ENCODE results near the gene COPS7A. TPM values are rescaled to one million over a fixed set of nuclear protein-coding genes. Genes with fewer than 3 reads are reported as not detected.

Gene COPS7A
- total and polyA plus RNA-seq, 9 of the 15 experiments (the other 6 are each of a cell fraction or from before 2014, with no cell fraction given) = 12.7 to 36.0 (median 24.3) TPM

- Histone ChIP-seq H3K27me3 (ENCODE audit: control insufficient read depth in 2 of 2, insufficient read depth in 2 of 2, low read length in 2 of 2) (no peaks in the 10 kb centered on the region), H3K4me1 (replicated peaks in 1 of 2; ENCODE audit: control insufficient read depth in 2 of 2, insufficient read depth in 2 of 2, low read length in 2 of 2) (peaks cover 5 to 21% of the 10 kb centered on the region in 2 experiments; a peak in 4 of 5 replicates), H3K4me3 (peak overlapping the region; percentile 41), H2AFZ (ENCODE audit: low read depth, low read length) (peak overlapping the region; percentile 95), H3K79me2 (ENCODE audit: control insufficient read depth, insufficient read depth, low read length) (no peaks in the 10 kb centered on the region), H3K4me2 (ENCODE audit: insufficient read depth, low read length) (peak overlapping the region; percentile 81), H3K27ac (ENCODE audit: extremely low read depth, low read depth, low read length) (peak overlapping the region; percentile 39; the same call in 1 of the 3 replicates), H3K9me3 (replicated peaks; ENCODE audit: control insufficient read depth, insufficient read depth, low read depth, low read length) (no peaks in the 10 kb centered on the region), H3K9me1 (ENCODE audit: control insufficient read depth, insufficient read depth, low read length) (no peaks in the 10 kb centered on the region), H3K36me3 (ENCODE audit: control insufficient read depth, insufficient read depth, low read length) (no peaks in the 10 kb centered on the region), H4K20me1 (replicated peaks; ENCODE audit: control insufficient read depth, insufficient read depth, low read length) (no peaks in the 10 kb centered on the region), H3K9ac (ENCODE audit: insufficient read depth in 1 of 2, low read depth in 2 of 2, low read length in 2 of 2) (peak overlapping the region; percentile 59 to 83)
- 5% methylated on average over 20 of the region's 35 CpGs for WGBS (ENCODE audit: insufficient coverage, low coverage, missing lambda C conversion rate)
- CTCF ChIA-PET (ENCODE audit: low intra/inter-chr PET ratio) = interaction anchor here (0.6 to 2.5 kb wide), 4 partner anchors 12 to 65 kb away, joined by 3 to 24 read pairs (median 6); partner anchors contain the start of gene MLF2
- POLR2A ChIA-PET = interaction anchor here (2.0 kb wide), 1 partner anchor 12 kb away, joined by 17 read pairs; the partner anchor contains the start of gene PTMS
- BruUV-seq (replicated peaks) = no TSS peak
- intact Hi-C loops (cut with micrococcal nuclease) (loop anchor here (1.0 to 5.0 kb wide), 4 partner anchors 26 to 162 kb away; partner anchors contain the start of genes MLF2 and P3H3), in situ Hi-C loops (cut with MboI) (no loop called here)
- DNase-seq (ENCODE audit: extremely low read depth in 1 of 4, low spot score in 3 of 4) (peak; percentile 83 to 93 (median 86)), FAIRE-seq (peak; percentile 98), ATAC-seq (peak; percentile 98)
- TF ChIP-seq PPARD (CRISPR knock-in tag; IDR thresholded peaks at IDR 0.05) (no peak), TRIM24 (IDR thresholded peaks at IDR 0.05) (0 out of 4 replicates have a peak, but pooled peaks of 1 of the 2 experiments have one; percentile 32), ZNF512 (tag; IDR thresholded peaks at IDR 0.05) (no peak), KAT2B (IDR thresholded peaks at IDR 0.05; ENCODE audit: low read depth, low read length) (no peak), CEBPB (tag; IDR thresholded peaks at IDR 0.05) (no peak), EP400 (IDR thresholded peaks at IDR 0.05) (peak; percentile 89), LARP7 (IDR thresholded peaks at IDR 0.05) (no peak), BRCA1 (IDR thresholded peaks at IDR 0.05) (no peak), BRCA1 (CRISPR knock-in tag; IDR thresholded peaks at IDR 0.05) (no peak), ZNF407 (IDR thresholded peaks at IDR 0.05; ENCODE audit: low read depth) (no peak), ZNF121 (CRISPR knock-in tag; conservative IDR thresholded peaks at IDR 0.05) (no peak)
These were observed 55.0 kb downstream of the COPS7A start for GRCh38 chr12:6778574-6779550.

Measured in K562 (cell line).